ENCODE data around the gene COL27A1. TPM values are rescaled to one million over a fixed set of nuclear protein-coding genes. Genes with fewer than 3 reads are reported as not detected.

COL27A1 gene
- total and polyA plus RNA-seq, 2 experiments from 2014 or later, result 10.5 to 18.0 TPM

- no peak overlapping the region for H3K4me3 Mint-ChIP-seq
- Histone ChIP-seq H3K79me2 (replicated peaks; ENCODE audit: insufficient read depth) (no peaks in the 10 kb centered on the region), H3K36me3 (ENCODE audit: insufficient read depth) (no peaks in the 10 kb centered on the region), H3K9me2 (ENCODE audit: insufficient read depth) (no peaks in the 10 kb centered on the region), H3K4me1 (ENCODE audit: insufficient read depth) (no peaks in the 10 kb centered on the region), H3K4me3 (no peak overlapping the region), H3F3A (replicated peaks; ENCODE audit: low read depth) (no peaks in the 10 kb centered on the region), H4K20me1 (replicated peaks; ENCODE audit: insufficient read depth) (no peaks in the 10 kb centered on the region; the same call in 1 of the 2 replicates), H2AFZ (no peak overlapping the region), H3K27ac (ENCODE audit: low read depth) (no peak overlapping the region), H3K4me2 (no peak overlapping the region), H3K27me3 (ENCODE audit: insufficient read depth) (no peaks in the 10 kb centered on the region)
- 0 out of 3 replicates have a peak, but pooled peaks cover 2% of the 10 kb centered on the region for H3K4me1 Mint-ChIP-seq
- H3K27ac Mint-ChIP-seq, result no peak overlapping the region
- ATAC-seq, result no peak
- no peak for DNase-seq (ENCODE audit: low spot score)
- H3K9me3 Mint-ChIP-seq, result no peaks in the 10 kb centered on the region
- peaks cover 8% of the 10 kb centered on the region for H3K36me3 Mint-ChIP-seq (ENCODE audit: low read depth)
- TF ChIP-seq ZNF462 (CRISPR knock-in tag; IDR thresholded peaks at IDR 0.05) (no peak), POLR2AphosphoS5 (IDR thresholded peaks at IDR 0.05; ENCODE audit: low read depth) (no peak), EZH2 (IDR thresholded peaks at IDR 0.05; ENCODE audit: low read depth, unreplicated experiment) (no peak), ZNF114 (CRISPR knock-in tag; IDR thresholded peaks at IDR 0.05) (no peak), CREB1 (CRISPR knock-in tag; IDR thresholded peaks at IDR 0.05; ENCODE audit: low read depth) (no peak), ETS1 (IDR thresholded peaks at IDR 0.05) (no peak), REST (IDR thresholded peaks at IDR 0.05; ENCODE audit: unreplicated experiment) (no peak), NANOG (IDR thresholded peaks at IDR 0.05; ENCODE audit: borderline replicate concordance) (no peak), EZH2phosphoT487 (IDR thresholded peaks at IDR 0.05; ENCODE audit: unreplicated experiment) (no peak), ZNF331 (CRISPR knock-in tag; IDR thresholded peaks at IDR 0.05; ENCODE audit: low read depth) (no peak), STAT1 (IDR thresholded peaks at IDR 0.05; ENCODE audit: unreplicated experiment) (no peak), JUNB (IDR thresholded peaks at IDR 0.05; ENCODE audit: unreplicated experiment) (no peak)
- TF ChIP-seq, protein P1, sequence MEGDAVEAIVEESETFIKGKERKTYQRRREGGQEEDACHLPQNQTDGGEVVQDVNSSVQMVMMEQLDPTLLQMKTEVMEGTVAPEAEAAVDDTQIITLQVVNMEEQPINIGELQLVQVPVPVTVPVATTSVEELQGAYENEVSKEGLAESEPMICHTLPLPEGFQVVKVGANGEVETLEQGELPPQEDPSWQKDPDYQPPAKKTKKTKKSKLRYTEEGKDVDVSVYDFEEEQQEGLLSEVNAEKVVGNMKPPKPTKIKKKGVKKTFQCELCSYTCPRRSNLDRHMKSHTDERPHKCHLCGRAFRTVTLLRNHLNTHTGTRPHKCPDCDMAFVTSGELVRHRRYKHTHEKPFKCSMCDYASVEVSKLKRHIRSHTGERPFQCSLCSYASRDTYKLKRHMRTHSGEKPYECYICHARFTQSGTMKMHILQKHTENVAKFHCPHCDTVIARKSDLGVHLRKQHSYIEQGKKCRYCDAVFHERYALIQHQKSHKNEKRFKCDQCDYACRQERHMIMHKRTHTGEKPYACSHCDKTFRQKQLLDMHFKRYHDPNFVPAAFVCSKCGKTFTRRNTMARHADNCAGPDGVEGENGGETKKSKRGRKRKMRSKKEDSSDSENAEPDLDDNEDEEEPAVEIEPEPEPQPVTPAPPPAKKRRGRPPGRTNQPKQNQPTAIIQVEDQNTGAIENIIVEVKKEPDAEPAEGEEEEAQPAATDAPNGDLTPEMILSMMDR (conservative IDR thresholded peaks at IDR 0.05; ENCODE audit: low read depth in 2 of 2), result no peak
- no peaks in the 10 kb centered on the region for H3K27me3 Mint-ChIP-seq (ENCODE audit: insufficient read depth, low read depth, poor library complexity)
Observed at GRCh38 chr9:114169029-114169951, 14.0 kb downstream of the COL27A1 start.

Measured in GM23338 (cell line).